GM21825 (cell line): ENCODE measurements around the gene SP2.
A peak's percentile ranks its signal among the peaks of the same experiment; 100 is the strongest.

Experiments
- ATAC-seq: cut with Tn5 transposase; IDR thresholded peaks from one replicate; pipeline ENCODE4 v1.9.1; 2021; ENCODE audit warnings: mild to moderate bottlenecking, moderate library complexity; ENCODE audit not compliant: unreplicated experiment

SP2 gene

DNA sequence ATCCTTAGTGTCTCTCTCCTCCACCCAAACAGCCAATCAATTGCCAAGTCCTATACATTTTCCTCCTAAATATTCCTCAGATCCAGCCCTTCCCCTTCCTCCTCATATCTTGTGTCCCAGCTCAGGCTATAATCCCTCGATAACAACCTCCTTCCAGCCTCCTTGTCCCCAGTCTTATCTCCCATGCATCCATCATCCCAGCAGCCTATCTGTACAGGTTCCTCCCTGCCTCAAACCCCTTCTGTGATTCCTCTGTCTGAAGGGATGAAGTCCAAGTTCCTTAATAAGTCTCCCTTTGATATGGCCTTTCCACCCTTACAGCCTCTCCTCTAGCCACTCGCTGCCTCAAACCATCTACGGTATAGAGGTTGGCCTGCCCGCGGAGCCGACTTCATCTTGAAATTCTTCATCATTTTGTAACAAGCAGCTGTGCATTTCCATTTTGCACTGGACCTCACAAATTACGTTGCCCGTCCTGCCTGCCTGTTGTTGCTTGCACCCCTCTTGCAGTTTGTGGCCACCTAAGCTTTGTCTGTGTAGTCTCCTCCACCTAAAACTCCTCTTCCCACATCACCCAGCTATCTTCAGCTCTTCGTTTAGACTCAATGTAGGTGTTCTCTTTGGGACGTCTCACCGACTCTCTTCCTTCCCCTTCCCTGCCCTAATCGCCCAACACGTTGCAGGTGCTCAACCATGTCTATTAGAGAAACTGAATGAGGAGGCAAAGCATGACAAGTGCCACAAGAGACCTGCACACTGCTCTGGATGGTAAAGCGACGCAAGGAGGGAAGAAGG, 74.1 kb downstream of the SP2 start:
- no peak for ATAC-seq

DNA sequence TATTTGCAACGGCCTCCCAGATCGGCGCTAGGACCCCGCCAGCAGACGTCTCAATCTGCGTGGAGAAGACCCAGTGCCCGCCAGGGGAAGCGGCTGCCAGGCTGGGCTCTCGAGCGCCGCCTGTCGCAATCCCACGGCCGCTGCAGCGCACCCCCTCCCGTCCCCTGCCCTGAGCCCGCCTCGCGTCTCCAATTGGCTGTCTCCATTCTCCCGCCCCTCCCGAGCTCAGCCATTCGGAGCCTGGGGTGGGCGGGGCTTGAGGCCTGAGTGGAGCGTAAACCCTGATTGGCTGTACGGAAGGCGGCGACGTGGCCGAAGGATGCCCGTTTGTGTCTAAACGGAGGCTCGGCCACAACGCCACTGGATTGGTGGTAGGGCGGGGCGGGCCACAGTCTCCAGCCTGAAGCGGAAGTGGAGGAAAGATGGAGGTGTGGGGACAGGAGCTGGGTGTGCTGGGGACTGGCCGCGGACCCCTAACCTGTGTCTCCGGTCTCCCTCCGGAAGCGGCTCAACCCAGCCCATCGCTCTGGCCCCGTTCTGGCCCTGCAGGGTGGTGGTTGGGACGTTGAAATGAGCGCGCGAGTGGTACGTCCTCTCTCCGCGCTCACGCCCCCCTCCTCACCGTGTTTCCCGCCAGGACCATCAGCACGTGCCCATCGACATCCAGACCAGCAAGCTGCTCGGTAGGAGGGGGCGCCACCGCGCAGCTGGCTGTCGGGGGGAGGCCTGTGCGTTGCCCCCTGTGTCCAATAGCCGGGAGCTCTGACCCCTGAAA, 74.9 kb downstream of the SP2 start, which contains the start of gene CDK5RAP3:
Gene CDK5RAP3, plus strand, starts transcription at position 389 of the 775 bp plus-strand sequence. Its CDS starts 34 bp downstream, at position 423.
- ATAC-seq, result peak; percentile 95

DNA sequence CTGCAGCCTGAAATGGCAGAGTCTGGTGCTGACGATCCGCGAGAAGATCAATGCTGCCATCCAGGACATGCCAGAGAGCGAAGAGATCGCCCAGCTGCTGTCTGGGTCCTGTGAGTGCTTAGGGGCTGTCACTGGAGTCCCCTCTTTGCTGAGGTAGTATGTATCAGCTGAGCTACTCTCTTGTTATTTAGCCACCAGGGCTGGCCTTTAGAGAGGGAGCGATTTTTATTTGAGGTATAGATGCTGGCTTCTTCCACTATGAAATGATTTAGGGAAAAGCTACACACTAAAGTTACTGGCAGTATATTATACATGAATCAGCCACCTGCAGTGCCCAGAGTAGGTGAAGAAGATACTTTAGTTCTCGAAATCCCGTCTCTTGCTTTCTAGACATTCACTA, 77.5 kb downstream of the SP2 start:
- no peak for ATAC-seq

DNA sequence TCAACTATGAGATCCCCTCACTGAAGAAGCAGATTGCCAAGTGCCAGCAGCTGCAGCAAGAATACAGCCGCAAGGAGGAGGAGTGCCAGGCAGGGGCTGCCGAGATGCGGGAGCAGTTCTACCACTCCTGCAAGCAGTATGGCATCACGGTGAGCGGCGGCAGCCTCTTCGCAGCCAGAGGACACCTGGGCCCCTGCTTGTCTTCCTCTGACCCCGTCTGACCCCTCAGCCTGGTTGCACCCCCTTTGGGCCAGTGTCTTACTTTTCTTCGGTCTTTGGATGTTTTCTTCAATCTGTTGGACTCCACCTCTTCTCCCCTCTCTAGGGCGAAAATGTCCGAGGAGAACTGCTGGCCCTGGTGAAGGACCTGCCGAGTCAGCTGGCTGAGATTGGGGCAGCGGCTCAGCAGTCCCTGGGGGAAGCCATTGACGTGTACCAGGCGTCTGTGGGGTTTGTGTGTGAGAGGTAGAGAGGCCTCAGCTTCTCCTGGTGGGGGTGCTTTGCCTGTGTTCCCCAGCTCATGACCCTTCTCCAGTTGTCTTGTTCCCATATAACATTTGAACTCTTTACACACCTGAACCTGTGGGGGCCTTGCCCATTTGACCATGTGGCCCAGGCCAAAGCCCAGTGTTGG, 79.3 kb downstream of the SP2 start:
- ATAC-seq, result no peak

GRCh38 chr17:47975823-47976205, 79.8 kb downstream of the SP2 start:
- no peak for ATAC-seq

- no peak for ATAC-seq
Observed at GRCh38 chr17:47978324-47978723, 82.3 kb downstream of the SP2 start.
